Measurements from ENCODE around the gene MAVS.
"Not testable (repeated sequence)": the region's sequence is repeated elsewhere in the genome, so short reads cannot be mapped to it uniquely, and the experiment has no call there.

MAVS gene

GRCh38 chr20:3847429-3847940 is 851 bp downstream of the MAVS start:
- no peak for DNase-seq (ENCODE audit: low read depth in 2 of 2, low spot score in 1 of 2)

- no peak for DNase-seq (ENCODE audit: low read depth in 2 of 2, low spot score in 1 of 2)
Observed at GRCh38 chr20:3848565-3848964, 1.9 kb downstream of the MAVS start.

- DNase-seq (ENCODE audit: low read depth in 2 of 2, low spot score in 1 of 2) = no peak
Observed at GRCh38 chr20:3854462-3854871, 7.8 kb downstream of the MAVS start.

GRCh38 chr20:3857405-3857804 is 10.8 kb downstream of the MAVS start:
- DNase-seq (ENCODE audit: low read depth in 2 of 2, low spot score in 1 of 2) = no peak

GRCh38 chr20:3858689-3859088 is 12.1 kb downstream of the MAVS start:
- no peak for DNase-seq (ENCODE audit: low read depth in 2 of 2, low spot score in 1 of 2)

- DNase-seq (ENCODE audit: low read depth in 2 of 2, low spot score in 1 of 2) = no peak
Observed at GRCh38 chr20:3861191-3861590, 14.6 kb downstream of the MAVS start.

GRCh38 chr20:3862333-3862732 is 15.7 kb downstream of the MAVS start:
- DNase-seq (ENCODE audit: low read depth in 2 of 2, low spot score in 1 of 2) = no peak

- DNase-seq (ENCODE audit: low read depth in 2 of 2, low spot score in 1 of 2) = no peak
Observed at GRCh38 chr20:3863317-3863716, 16.7 kb downstream of the MAVS start.

- no peak for DNase-seq (ENCODE audit: low read depth in 2 of 2, low spot score in 1 of 2)
Observed at GRCh38 chr20:3864518-3864917, 17.9 kb downstream of the MAVS start.

- no peak for DNase-seq (ENCODE audit: low read depth in 2 of 2, low spot score in 1 of 2)
Observed at GRCh38 chr20:3865152-3865886, 18.7 kb downstream of the MAVS start.

GRCh38 chr20:3865887-3866407 is 19.3 kb downstream of the MAVS start:
- no peak for DNase-seq (ENCODE audit: low read depth in 2 of 2, low spot score in 1 of 2)

- DNase-seq (ENCODE audit: low read depth in 2 of 2, low spot score in 1 of 2) = no peak
Observed at GRCh38 chr20:3866464-3866863, 19.8 kb downstream of the MAVS start.

- DNase-seq (ENCODE audit: low read depth in 2 of 2, low spot score in 1 of 2) = no peak
Observed at GRCh38 chr20:3867802-3868201, 21.2 kb downstream of the MAVS start.

- no peak for DNase-seq (ENCODE audit: low read depth in 2 of 2, low spot score in 1 of 2)
Observed at GRCh38 chr20:3869839-3870634, 23.4 kb downstream of the MAVS start.

GRCh38 chr20:3871550-3872265 is 25.1 kb downstream of the MAVS start:
- no peak for DNase-seq (ENCODE audit: low read depth in 2 of 2, low spot score in 1 of 2)

GRCh38 chr20:3873507-3873906 is 26.9 kb downstream of the MAVS start:
- DNase-seq (ENCODE audit: low read depth in 2 of 2, low spot score in 1 of 2) = no peak

- no peak for DNase-seq (ENCODE audit: low read depth in 2 of 2, low spot score in 1 of 2)
Observed at GRCh38 chr20:3874194-3874844, 27.7 kb downstream of the MAVS start.

GRCh38 chr20:3875378-3875974 is 28.8 kb downstream of the MAVS start:
- DNase-seq (ENCODE audit: low read depth in 2 of 2, low spot score in 1 of 2) = no peak

- no peak for DNase-seq (ENCODE audit: low read depth in 2 of 2, low spot score in 1 of 2)
Observed at GRCh38 chr20:3876000-3876399, 29.4 kb downstream of the MAVS start.

- no peak for DNase-seq (ENCODE audit: low read depth in 2 of 2, low spot score in 1 of 2)
Observed at GRCh38 chr20:3876676-3877075, 30.0 kb downstream of the MAVS start.

- DNase-seq (ENCODE audit: low read depth in 2 of 2, low spot score in 1 of 2) = not testable (repeated sequence)
Observed at GRCh38 chr20:3878921-3879274, 32.3 kb downstream of the MAVS start.

Measured in stimulated activated CD8-positive, alpha-beta memory T cell treated with anti-CD3 and anti-CD28 coated beads, Interleukin-4, amount 100 ng/mL, for 1 hour (primary cell).